Activated T-helper 2 cell treated with anti-CD3 and anti-CD28 coated beads, Interferon-gamma antibody, Interleukin-2, Interleukin-4, amounts not matched to agents 10 μg/mL and 5 μg/mL and 100 μg/mL, durations not matched to agents 14 hours and 24 hours and 36 hours (primary cell): ENCODE results near the gene TMEM79. TPM values are rescaled to one million over a fixed set of nuclear protein-coding genes. Genes with fewer than 3 reads are reported as not detected.

Experiments
- DNase-seq: peaks from one replicate; pipeline ENCODE4 v3.0.0; 2021; ENCODE audit warnings: low spot score
- H3K27ac Mint-ChIP-seq: one replicate; pipeline ENCODE4 v1.8.0; 2021; ENCODE audit warnings: mixed read lengths
- H3K27me3 Mint-ChIP-seq: one replicate; pipeline ENCODE4 v1.8.0; 2021; ENCODE audit warnings: low read depth, mixed read lengths
- H3K36me3 Mint-ChIP-seq: one replicate; pipeline ENCODE4 v1.8.0; 2021; ENCODE audit warnings: low read depth, mixed read lengths
- H3K4me1 Mint-ChIP-seq: one replicate; pipeline ENCODE4 v1.8.0; 2021; ENCODE audit warnings: low read depth, mixed read lengths
- H3K4me3 Mint-ChIP-seq: one replicate; pipeline ENCODE4 v1.8.0; 2021; ENCODE audit warnings: low read depth, mild to moderate bottlenecking, moderate library complexity, mixed read lengths
- H3K9me3 Mint-ChIP-seq: one replicate; pipeline ENCODE4 v1.8.0; 2021; ENCODE audit warnings: mixed read lengths
- intact Hi-C: fragments of 100-400 bp; cut with micrococcal nuclease; formaldehyde crosslinking; loops from one replicate; pipeline ENCODE4 v1.15.1; 2023
- total RNA-seq: library from RNA; stranded (reverse); gene quantifications from 2 replicates; pipeline ENCODE4 v1.2.3, GENCODE V29; 2022

TMEM79 gene
- total RNA-seq, 1 donor from 2014 or later, result 6.8 TPM

DNA sequence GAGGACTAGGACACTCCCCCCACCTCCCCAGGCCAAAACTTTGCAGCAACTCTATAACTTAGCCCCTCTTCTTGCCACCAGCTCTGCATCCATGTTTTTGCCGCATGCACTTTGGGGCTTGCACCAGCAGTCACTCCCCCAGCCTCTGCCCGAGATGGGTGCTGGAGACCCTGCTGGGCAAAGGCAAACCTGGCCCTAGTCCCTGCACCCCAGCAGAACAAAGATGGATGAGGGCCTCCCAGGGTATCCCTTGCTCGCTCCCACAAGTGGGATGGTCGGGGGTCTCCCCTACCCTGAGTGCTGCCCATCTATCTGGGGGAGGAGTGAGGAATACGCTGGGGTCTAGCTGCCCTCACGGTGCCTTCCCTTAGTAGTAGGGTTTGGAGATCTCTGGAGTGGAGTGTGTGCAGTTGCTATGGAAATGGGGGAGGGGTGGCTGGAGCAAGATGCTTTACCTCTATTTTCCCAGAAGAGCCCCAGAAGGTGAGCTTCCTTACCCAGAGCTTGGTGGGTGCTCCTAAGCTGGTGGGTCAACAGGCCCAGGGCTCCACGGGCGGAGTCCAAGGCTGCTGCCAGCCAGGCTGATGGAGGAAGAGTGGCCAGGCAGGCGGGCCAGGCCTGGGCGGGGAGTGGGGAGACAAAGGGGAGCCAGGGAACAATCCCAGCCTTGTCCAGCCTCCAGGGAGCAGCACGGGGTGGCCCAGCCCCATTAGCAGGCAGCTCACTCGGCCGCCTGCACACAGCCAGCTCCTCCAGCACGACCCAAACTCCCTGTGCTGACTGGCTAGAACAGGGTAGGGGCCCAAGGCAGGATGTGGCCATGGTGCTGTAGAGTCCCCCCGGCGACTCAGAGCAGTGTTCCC is 36.4 kb upstream of the TMEM79 start, which contains the start of gene PAQR6:
Gene PAQR6 (minus strand): TSS at position 597 of the 863 bp plus-strand sequence. CDS start 1,325 bp downstream, outside the sequence.
- no peaks in the 10 kb centered on the region for H3K9me3 Mint-ChIP-seq
- H3K4me1 Mint-ChIP-seq, result peaks cover 20% of the 10 kb centered on the region
- no peak for DNase-seq
- H3K4me3 Mint-ChIP-seq, result no peak within 1 kb of the TSS
- H3K27me3 Mint-ChIP-seq, result no peaks in the 10 kb centered on the region
- intact Hi-C loops, result no loop called here
- no peak within 1 kb of the TSS for H3K27ac Mint-ChIP-seq
- peaks cover 35% of the 10 kb centered on the region for H3K36me3 Mint-ChIP-seq

DNA sequence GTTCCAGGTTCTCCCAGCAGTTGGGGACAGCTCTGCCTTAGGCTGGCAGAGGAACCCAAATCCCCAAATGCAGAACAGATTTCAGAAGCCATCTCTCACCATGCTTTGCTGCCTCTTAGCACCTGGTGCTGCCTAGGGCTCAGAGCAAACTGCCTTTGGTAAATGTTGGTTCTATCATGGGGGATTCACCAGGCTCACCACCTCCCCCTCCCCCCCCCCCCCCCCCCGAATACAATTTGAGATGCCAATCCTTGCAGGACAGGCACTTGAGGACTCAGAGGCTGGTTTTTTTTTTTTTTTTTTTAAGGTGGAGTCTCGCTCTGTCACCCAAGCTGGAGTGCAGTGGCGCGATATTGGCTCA is 35.8 kb upstream of the TMEM79 start:
- Mint-ChIP-seq H3K9me3 (no peaks in the 10 kb centered on the region), H3K36me3 (peaks cover 41% of the 10 kb centered on the region), H3K27me3 (no peaks in the 10 kb centered on the region), H3K27ac (no peak overlapping the region), H3K4me1 (peaks cover 25% of the 10 kb centered on the region), H3K4me3 (no peak overlapping the region)
- DNase-seq, result no peak
- intact Hi-C loops, result no loop called here

DNA sequence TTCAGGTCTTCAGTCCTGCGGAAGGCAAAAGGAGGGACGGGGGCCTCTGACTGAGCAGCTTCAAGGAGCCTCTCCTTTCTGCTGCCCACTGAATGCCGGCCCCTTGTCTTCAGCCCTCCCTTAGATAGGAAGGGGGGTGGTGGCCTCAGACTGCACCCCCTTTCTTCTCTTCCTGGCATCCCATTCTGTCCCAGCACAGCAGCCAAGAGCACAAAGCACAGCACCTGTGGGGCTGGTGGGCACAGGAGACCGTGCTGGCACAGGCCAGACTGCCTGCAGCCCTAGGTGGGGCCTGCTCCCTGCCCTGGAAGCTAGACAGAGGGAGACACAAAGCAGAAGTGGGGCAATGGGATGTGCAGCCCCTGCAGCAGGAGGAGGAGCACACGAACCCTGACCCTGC is 34.5 kb upstream of the TMEM79 start:
- H3K4me1 Mint-ChIP-seq, result peaks cover 21% of the 10 kb centered on the region
- no peaks in the 10 kb centered on the region for H3K27me3 Mint-ChIP-seq
- DNase-seq, result no peak
- intact Hi-C loops, result no loop called here
- H3K27ac Mint-ChIP-seq, result no peak overlapping the region
- H3K4me3 Mint-ChIP-seq, result no peak overlapping the region
- H3K9me3 Mint-ChIP-seq, result no peaks in the 10 kb centered on the region
- peaks cover 49% of the 10 kb centered on the region for H3K36me3 Mint-ChIP-seq

DNA sequence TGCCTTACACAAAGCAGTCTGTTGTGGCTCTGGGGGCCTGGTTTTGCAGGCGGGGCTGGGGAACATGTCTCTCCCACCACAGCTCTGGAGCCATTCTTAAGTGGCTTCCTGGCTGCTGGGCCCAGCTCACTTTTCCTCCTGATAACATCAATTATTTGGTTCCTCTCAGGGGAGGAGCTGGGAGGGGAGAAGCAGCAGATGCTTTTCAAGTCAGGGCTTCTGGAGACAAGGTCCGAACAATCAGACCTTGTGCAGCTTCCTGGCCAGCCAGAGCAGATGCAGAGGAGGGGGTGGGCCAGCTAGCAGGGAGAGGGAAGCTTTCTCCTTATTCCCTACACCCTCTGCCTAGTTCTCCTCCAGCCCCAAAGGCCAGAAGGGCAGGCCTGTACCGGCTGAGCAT is 32.6 kb upstream of the TMEM79 start:
- no peaks in the 10 kb centered on the region for H3K27me3 Mint-ChIP-seq
- peaks cover 11% of the 10 kb centered on the region for H3K4me1 Mint-ChIP-seq
- no peak overlapping the region for H3K27ac Mint-ChIP-seq
- peaks cover 57% of the 10 kb centered on the region for H3K36me3 Mint-ChIP-seq
- intact Hi-C loops, result no loop called here
- no peak overlapping the region for H3K4me3 Mint-ChIP-seq
- DNase-seq, result no peak
- H3K9me3 Mint-ChIP-seq, result no peaks in the 10 kb centered on the region

DNA sequence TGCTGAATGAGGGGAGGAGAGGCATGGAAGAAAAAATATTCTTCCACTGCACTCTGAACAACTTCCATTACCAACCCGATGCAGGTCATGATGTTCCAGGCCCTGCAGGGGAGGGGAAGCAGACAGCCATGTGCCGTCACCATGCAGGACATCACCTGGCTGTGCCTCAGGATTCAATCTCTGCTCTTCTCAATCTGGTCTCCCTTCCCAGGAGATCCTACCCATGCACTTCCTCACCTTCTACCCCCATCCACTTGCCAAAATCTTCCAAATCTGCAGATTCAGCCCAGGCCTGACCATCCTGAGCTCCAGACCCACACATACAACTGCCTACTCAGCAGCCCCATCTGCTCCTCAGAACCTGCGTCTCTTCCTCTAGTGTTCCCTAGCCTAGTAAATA is 30.5 kb upstream of the TMEM79 start:
- H3K9me3 Mint-ChIP-seq, result no peaks in the 10 kb centered on the region
- H3K27ac Mint-ChIP-seq, result no peak overlapping the region
- H3K36me3 Mint-ChIP-seq, result peaks cover 74% of the 10 kb centered on the region
- intact Hi-C loops, result no loop called here
- peaks cover 21% of the 10 kb centered on the region for H3K4me1 Mint-ChIP-seq
- no peaks in the 10 kb centered on the region for H3K27me3 Mint-ChIP-seq
- H3K4me3 Mint-ChIP-seq, result no peak overlapping the region
- DNase-seq, result no peak

DNA sequence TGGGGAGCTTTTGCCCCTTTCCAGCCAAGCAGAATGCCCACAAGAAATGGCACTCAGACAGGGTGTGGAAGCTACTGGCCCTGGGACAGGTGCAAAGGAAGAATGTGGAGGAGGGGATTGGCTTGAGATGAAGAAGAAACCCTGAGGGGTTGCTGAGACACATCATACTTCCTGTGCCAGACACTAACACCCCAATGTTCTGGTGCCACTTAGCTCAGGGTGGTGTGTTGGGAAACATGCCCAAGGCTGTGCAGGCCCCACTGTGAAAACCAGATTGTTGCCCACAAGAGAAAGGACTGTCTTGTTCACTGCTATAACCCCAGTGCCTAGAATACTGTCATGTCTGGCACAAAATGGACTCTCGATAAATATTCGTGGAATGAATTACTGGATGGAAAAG is 26.4 kb upstream of the TMEM79 start:
- no peak overlapping the region for H3K4me3 Mint-ChIP-seq
- intact Hi-C loops, result no loop called here
- H3K9me3 Mint-ChIP-seq, result no peaks in the 10 kb centered on the region
- H3K27ac Mint-ChIP-seq, result peak overlapping the region; percentile 49
- DNase-seq, result no peak
- peaks cover 15% of the 10 kb centered on the region for H3K4me1 Mint-ChIP-seq
- no peaks in the 10 kb centered on the region for H3K27me3 Mint-ChIP-seq
- peaks cover 69% of the 10 kb centered on the region for H3K36me3 Mint-ChIP-seq

DNA sequence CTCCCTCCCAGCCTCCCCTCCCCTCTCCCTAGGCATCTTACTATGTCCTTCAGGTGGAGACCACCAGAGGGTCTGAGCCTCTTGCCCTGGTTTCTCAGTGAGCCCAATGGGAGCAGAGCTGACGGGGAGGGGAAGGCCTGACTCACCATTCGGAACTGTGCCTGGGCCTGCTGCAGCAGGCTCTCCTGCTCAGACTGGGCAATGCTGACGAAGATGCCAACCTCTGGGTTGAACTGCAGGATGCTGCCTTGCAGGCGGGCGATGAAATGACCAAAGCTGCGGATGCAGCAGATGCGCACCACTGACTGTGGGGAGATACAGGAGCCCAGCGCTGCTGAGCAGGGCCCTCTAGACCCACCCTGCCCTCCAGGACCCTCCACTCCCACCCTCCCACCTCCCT is 25.3 kb upstream of the TMEM79 start:
- H3K4me1 Mint-ChIP-seq, result peaks cover 10% of the 10 kb centered on the region
- no peaks in the 10 kb centered on the region for H3K27me3 Mint-ChIP-seq
- H3K27ac Mint-ChIP-seq, result no peak overlapping the region
- intact Hi-C loops, result no loop called here
- H3K9me3 Mint-ChIP-seq, result no peaks in the 10 kb centered on the region
- no peak overlapping the region for H3K4me3 Mint-ChIP-seq
- peaks cover 71% of the 10 kb centered on the region for H3K36me3 Mint-ChIP-seq
- no peak for DNase-seq

DNA sequence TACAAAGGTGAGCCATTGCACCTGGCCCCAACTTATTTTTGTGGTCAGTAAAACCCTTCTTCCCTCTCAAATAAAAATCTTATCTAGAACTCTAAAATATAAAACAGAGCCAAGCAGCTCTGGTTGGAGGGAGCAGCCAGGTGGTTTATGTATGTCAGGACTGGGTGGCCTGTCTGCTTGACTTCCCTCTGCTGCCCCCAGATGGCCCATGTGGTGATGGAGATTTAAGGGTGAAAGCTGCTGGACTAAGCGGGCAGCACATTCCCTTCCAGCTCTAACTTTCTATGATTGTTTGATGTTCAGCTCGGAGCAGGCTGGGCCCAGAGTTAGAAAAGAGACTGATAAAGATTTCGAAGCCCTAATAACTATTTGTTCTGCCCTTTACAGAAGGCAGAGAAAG is 24.3 kb upstream of the TMEM79 start:
- no peaks in the 10 kb centered on the region for H3K27me3 Mint-ChIP-seq
- H3K9me3 Mint-ChIP-seq, result no peaks in the 10 kb centered on the region
- H3K4me3 Mint-ChIP-seq, result no peak overlapping the region
- no peak for DNase-seq
- H3K27ac Mint-ChIP-seq, result no peak overlapping the region
- intact Hi-C loops, result no loop called here
- peaks cover 10% of the 10 kb centered on the region for H3K4me1 Mint-ChIP-seq
- H3K36me3 Mint-ChIP-seq, result peaks cover 74% of the 10 kb centered on the region

DNA sequence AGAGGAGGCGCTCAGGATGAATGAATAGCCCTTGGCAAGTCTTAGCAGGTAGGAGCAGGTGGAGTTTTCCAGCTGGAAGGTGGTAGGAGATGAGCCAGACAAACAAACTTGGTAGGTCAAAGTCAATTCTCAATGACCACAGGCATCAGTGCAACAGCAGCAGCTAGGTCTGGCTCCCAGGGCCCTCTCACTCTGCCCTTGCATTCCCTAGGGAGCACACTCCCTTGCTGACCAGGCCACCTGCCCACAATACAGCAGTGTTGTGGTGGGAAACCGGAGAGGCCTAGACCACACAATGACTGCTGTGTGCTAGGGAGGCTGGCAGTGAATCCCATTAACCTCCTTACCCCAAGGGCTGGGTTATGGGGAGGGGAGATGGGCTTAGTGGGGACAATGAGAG is 23.2 kb upstream of the TMEM79 start:
- H3K4me3 Mint-ChIP-seq, result no peak overlapping the region
- H3K27ac Mint-ChIP-seq, result peak overlapping the region; percentile 29
- DNase-seq, result no peak
- H3K9me3 Mint-ChIP-seq, result no peaks in the 10 kb centered on the region
- peaks cover 81% of the 10 kb centered on the region for H3K36me3 Mint-ChIP-seq
- intact Hi-C loops, result no loop called here
- no peaks in the 10 kb centered on the region for H3K27me3 Mint-ChIP-seq
- H3K4me1 Mint-ChIP-seq, result peaks cover 10% of the 10 kb centered on the region

DNA sequence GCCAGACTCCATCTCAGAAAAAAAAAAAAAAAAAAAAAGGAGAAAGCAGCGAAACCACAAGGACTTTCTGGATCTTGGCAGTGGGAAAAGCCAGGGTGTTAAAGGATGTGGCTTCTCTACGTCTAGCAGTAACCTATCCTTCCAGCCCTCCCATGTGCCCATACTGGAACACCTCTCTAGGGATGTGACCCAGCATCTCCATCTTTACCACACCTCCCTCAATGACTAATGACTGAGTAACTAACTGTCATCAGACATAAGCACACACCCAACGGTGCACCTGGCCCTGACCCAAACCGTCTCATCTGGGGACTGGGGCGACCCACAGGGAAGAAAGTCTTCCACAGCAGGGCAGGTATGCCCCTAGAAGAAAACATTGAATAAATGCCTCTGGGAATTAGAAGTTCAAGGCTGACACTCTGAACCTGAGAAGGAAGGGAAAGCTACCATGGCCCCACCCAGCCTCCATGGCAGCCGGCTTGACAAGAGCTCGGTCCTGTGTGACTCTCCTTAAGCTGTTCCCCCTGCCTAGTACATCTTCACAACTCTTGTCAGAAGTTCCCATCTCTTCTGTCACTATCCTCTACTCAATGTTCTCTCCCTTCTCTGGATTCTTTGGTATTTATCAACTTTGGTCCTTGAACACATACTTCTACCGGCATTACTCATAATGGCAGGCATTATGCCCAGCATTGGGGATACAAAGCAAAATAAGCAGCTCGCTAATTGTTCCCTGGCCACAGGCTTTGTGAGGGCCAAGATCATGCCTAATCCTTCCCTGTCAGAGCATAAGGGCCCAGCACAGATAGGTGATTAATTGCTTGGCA is 21.5 kb upstream of the TMEM79 start:
- Mint-ChIP-seq H3K27me3 (no peaks in the 10 kb centered on the region), H3K36me3 (peaks cover 84% of the 10 kb centered on the region), H3K9me3 (no peaks in the 10 kb centered on the region), H3K4me3 (no peak overlapping the region), H3K4me1 (peaks cover 7% of the 10 kb centered on the region), H3K27ac (no peak overlapping the region)
- intact Hi-C loops, result no loop called here
- no peak for DNase-seq

DNA sequence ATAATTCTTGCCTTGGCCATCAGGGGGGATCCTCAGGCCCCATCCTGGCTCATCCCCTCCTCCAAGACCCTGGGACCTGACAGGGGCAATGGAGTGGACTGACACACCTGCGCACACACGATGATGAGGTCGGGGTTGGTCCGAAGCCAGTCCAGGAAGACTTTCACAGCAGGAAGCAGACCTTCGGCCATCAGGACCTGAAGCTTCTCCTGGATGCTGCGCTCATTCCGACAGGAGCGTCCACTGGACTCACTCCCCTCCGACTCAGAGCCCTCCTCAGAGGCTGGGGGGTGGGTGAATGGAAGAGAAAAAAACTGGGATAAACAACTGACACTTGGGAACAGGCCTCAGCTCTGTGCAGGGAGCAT is 20.9 kb upstream of the TMEM79 start:
- no peak overlapping the region for H3K4me3 Mint-ChIP-seq
- H3K27me3 Mint-ChIP-seq, result no peaks in the 10 kb centered on the region
- H3K4me1 Mint-ChIP-seq, result peaks cover under 1% of the 10 kb centered on the region
- no peaks in the 10 kb centered on the region for H3K9me3 Mint-ChIP-seq
- H3K27ac Mint-ChIP-seq, result no peak overlapping the region
- intact Hi-C loops, result no loop called here
- DNase-seq, result no peak
- H3K36me3 Mint-ChIP-seq, result peaks cover 84% of the 10 kb centered on the region

DNA sequence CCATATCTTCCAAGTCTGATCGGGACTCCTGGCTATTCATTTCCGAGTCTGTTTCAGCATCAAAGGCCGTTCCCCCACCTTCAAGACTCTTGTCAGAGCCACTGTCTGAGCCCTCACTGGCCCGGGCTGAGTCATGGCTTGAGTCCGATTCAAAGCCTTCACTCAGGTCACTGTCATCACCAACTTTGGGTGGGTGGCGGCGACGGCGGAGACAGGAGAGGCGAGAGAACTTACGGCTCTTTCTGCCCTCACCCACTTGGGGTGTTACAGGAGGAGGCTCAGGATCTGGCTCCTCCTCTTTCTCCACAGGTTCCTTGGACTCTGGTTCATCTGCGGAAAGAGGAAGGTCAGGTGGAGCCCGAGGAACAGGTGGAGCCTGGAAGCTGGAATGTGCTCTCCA is 18.1 kb upstream of the TMEM79 start:
- H3K27ac Mint-ChIP-seq, result no peak overlapping the region

DNA sequence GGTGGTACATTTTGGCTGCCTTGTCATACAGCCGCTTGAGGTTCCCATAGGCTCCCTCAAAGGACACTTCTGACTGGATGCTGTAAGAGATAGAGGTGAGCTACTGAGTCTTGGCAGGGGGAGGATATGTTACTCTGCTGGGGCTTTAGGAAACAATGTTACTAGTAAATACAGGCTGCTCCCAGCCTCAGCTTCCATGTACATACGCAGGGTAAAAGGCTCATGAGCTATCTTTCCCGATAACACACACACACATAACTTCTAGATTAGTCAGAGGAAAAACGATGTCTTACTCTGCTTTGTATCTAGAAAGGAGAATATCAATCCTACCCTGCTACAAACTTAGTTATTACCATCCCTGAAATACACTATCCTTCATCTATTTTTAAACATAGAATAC is 15.8 kb upstream of the TMEM79 start:
- Mint-ChIP-seq H3K4me1 (no peaks in the 10 kb centered on the region), H3K36me3 (peaks cover 84% of the 10 kb centered on the region), H3K9me3 (no peaks in the 10 kb centered on the region), H3K27ac (no peak overlapping the region), H3K27me3 (no peaks in the 10 kb centered on the region), H3K4me3 (no peak overlapping the region)
- DNase-seq, result no peak
- intact Hi-C loops, result no loop called here

More for the DNA sequence above, 18.1 kb upstream of the TMEM79 start:
- no peak overlapping the region for H3K4me3 Mint-ChIP-seq
- no peaks in the 10 kb centered on the region for H3K9me3 Mint-ChIP-seq
- intact Hi-C loops, result no loop called here
- peaks cover 80% of the 10 kb centered on the region for H3K36me3 Mint-ChIP-seq
- no peaks in the 10 kb centered on the region for H3K4me1 Mint-ChIP-seq
- H3K27me3 Mint-ChIP-seq, result no peaks in the 10 kb centered on the region
- DNase-seq, result no peak
